Osteocyte (in vitro differentiated cells): ENCODE measurements around the gene CUL7. TPM values are rescaled to one million over a fixed set of nuclear protein-coding genes. Genes with fewer than 3 reads are reported as not detected.

Experiments used
- DNase-seq: peaks from one replicate; pipeline ENCODE4 v3.0.0; 2021; ENCODE audit warnings: mixed read lengths; ENCODE audit not compliant: unreplicated experiment; ENCODE audit errors: extremely low spot score
- H3K27ac Mint-ChIP-seq: one replicate; pipeline ENCODE4 v1.8.0; 2021; ENCODE audit warnings: mild to moderate bottlenecking, mixed read lengths; ENCODE audit not compliant: unreplicated experiment
- H3K27me3 Mint-ChIP-seq: one replicate; pipeline ENCODE4 v1.8.0; 2021; ENCODE audit warnings: mixed read lengths; ENCODE audit not compliant: unreplicated experiment
- H3K36me3 Mint-ChIP-seq: one replicate; pipeline ENCODE4 v1.8.0; 2021; ENCODE audit warnings: mixed read lengths; ENCODE audit not compliant: unreplicated experiment
- H3K4me1 Mint-ChIP-seq: one replicate; pipeline ENCODE4 v1.8.0; 2021; ENCODE audit warnings: mixed read lengths; ENCODE audit not compliant: unreplicated experiment
- H3K4me3 Mint-ChIP-seq: one replicate; pipeline ENCODE4 v1.8.0; 2021; ENCODE audit warnings: mild to moderate bottlenecking, moderate library complexity, mixed read lengths; ENCODE audit not compliant: unreplicated experiment
- H3K9me3 Mint-ChIP-seq: one replicate; pipeline ENCODE4 v1.8.0; 2021; ENCODE audit warnings: mixed read lengths; ENCODE audit not compliant: unreplicated experiment
- total RNA-seq: library from RNA; stranded (reverse); gene quantifications from 2 replicates; pipeline ENCODE4 v1.2.1, GENCODE V29; 2021
- TF ChIP-seq, protein P1 (sequence below): fragments of 200-600 bp; sonication (generic); IDR thresholded peaks from 2 replicates; pipeline ENCODE4 v1.5.0; 2021; ENCODE audit warnings: antibody characterized with exemption, mild to moderate bottlenecking, moderate library complexity

Gene CUL7
- total RNA-seq, 1 donor from 2014 or later, result 59.9 TPM

DNA sequence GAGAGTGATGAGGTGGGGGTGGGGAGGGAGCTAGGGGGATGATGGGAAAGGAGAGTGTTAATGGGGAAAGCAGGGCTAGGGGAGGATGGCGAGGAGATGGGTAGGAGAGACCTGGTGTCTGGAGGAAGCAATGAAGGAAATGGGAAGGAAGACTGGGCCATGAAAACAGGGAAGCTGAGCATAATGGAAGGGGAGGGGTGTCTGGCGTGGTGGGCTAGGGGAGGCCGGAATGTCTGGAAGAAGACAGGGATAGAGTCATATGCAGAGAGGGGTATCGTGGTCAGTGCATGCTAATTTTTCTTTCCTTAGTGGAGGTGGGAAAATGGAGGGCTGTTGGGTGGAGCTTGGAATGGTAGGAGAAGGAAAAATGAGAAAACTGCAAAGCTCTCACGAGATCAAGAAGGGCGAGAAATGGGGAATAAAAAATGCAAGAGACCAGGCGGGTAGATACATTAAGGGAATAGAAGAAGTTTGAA is 39.2 kb downstream of the CUL7 start:
- H3K27me3 Mint-ChIP-seq, result no peaks in the 10 kb centered on the region
- H3K4me1 Mint-ChIP-seq, result peaks cover 44% of the 10 kb centered on the region
- TF ChIP-seq, protein P1, sequence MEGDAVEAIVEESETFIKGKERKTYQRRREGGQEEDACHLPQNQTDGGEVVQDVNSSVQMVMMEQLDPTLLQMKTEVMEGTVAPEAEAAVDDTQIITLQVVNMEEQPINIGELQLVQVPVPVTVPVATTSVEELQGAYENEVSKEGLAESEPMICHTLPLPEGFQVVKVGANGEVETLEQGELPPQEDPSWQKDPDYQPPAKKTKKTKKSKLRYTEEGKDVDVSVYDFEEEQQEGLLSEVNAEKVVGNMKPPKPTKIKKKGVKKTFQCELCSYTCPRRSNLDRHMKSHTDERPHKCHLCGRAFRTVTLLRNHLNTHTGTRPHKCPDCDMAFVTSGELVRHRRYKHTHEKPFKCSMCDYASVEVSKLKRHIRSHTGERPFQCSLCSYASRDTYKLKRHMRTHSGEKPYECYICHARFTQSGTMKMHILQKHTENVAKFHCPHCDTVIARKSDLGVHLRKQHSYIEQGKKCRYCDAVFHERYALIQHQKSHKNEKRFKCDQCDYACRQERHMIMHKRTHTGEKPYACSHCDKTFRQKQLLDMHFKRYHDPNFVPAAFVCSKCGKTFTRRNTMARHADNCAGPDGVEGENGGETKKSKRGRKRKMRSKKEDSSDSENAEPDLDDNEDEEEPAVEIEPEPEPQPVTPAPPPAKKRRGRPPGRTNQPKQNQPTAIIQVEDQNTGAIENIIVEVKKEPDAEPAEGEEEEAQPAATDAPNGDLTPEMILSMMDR, result no peak
- H3K36me3 Mint-ChIP-seq, result peaks cover 31% of the 10 kb centered on the region
- no peak for DNase-seq
- H3K4me3 Mint-ChIP-seq, result peak overlapping the region; percentile 98
- peak overlapping the region; percentile 92 for H3K27ac Mint-ChIP-seq
- no peaks in the 10 kb centered on the region for H3K9me3 Mint-ChIP-seq

DNA sequence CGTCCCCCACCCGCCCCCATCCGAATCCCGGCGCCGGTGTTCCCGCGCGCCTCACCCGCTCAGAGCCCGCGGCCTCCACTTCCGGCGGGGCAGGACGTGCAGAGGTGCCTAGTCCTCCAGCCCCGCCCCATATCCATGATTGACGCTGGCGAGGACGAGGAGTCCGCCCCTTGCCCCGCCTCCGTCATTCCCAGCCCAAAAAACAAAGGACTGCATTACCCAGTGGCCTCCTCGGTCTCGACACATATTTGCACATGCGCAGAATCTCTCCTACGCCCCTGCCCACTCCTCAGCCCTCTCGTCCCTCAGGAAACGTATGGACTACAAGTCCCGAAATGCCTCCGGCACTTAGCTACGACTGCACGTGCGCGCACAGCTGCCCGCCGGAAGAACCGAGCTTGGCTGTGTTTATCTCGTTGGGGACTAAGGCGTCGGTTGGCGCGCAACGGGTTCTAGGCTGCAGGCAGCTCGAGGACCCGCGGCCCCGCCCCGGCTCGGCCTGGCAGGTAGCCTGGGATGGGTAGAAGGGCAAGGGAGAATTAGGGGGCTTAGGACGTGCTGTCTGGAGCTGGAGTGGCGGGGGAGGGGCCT is 39.7 kb downstream of the CUL7 start, which contains the start of the genes KLHDC3 and MEA1:
KLHDC3 (plus strand) TSS at position 407 of the 591 bp plus-strand sequence. CDS start 2,944 bp downstream, outside the sequence.
MEA1 (minus strand) TSS at position 104 of the 591 bp plus-strand sequence. CDS start 133 bp downstream, outside the sequence.
- Mint-ChIP-seq H3K36me3 (peaks cover 29% of the 10 kb centered on the region), H3K27ac (peak within 1 kb of the TSS; percentile 92), H3K27me3 (no peaks in the 10 kb centered on the region), H3K4me3 (peak within 1 kb of the TSS; percentile 98), H3K4me1 (peaks cover 44% of the 10 kb centered on the region), H3K9me3 (no peaks in the 10 kb centered on the region)
- TF ChIP-seq, protein P1, result no peak
- DNase-seq, result peak; percentile 100

DNA sequence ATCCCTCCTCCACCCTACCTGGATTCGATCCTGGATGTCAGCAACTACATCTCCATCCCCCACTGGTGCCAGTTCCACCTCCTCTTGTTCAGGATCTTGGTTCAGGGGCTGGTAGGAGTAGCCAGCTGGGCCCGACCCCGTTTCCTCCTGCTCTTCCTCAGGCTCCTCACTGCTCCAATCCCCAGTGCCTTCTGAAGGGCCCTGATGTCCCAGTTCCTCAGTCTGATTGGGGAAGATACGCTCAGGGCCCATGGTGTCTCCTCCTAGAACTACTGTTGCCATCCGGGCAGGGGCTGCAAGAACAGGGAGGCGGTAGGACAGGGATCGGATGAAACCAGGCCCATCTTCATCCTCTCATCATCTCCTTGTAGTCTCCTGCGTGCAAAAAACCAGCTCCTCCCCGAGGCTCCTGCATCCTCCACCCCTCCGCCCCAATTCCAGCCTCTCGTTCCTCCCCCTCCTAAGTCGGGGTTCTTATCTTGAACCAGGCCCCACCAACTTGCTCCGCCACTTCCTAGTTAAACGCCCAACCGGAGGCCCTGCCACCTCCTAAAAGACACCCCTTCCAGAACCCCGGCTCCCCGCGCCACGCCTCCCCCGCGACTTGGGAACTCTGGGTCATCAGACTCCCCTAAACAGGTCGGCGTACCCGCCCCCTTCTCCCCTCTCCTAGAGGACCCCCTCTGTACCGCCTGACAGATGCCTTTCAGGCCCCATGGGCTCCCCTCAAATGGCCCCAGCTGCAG is 40.4 kb downstream of the CUL7 start:
- Mint-ChIP-seq H3K27ac (peak overlapping the region; percentile 92), H3K27me3 (no peaks in the 10 kb centered on the region), H3K9me3 (no peaks in the 10 kb centered on the region), H3K4me3 (peak overlapping the region; percentile 98), H3K36me3 (peaks cover 24% of the 10 kb centered on the region), H3K4me1 (peaks cover 44% of the 10 kb centered on the region)
- no peak for DNase-seq
- TF ChIP-seq, protein P1, result no peak

DNA sequence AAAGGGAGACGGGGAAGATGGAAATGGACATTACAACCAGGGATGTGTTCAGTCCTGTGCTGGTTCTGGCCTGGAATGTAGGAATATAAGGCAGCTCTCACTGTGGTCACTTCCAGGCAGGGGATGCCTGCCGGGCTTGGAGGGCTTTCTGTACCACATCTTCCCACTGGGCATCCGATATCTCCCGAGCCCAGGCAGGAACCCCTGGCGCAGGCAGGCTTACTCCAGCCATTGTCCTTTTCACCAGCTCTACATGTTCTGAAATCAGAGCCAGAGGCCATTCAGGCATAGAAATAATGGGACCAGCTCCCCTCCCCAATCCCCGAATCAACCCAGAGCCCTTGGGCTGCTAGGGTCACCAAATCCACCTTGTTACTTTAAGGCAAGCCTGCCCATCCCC is 41.3 kb downstream of the CUL7 start:
- H3K4me3 Mint-ChIP-seq, result peak overlapping the region; percentile 98
- TF ChIP-seq, protein P1, result no peak
- H3K36me3 Mint-ChIP-seq, result peaks cover 22% of the 10 kb centered on the region
- peaks cover 41% of the 10 kb centered on the region for H3K4me1 Mint-ChIP-seq
- no peaks in the 10 kb centered on the region for H3K27me3 Mint-ChIP-seq
- H3K27ac Mint-ChIP-seq, result peak overlapping the region; percentile 15
- no peak for DNase-seq
- no peaks in the 10 kb centered on the region for H3K9me3 Mint-ChIP-seq

DNA sequence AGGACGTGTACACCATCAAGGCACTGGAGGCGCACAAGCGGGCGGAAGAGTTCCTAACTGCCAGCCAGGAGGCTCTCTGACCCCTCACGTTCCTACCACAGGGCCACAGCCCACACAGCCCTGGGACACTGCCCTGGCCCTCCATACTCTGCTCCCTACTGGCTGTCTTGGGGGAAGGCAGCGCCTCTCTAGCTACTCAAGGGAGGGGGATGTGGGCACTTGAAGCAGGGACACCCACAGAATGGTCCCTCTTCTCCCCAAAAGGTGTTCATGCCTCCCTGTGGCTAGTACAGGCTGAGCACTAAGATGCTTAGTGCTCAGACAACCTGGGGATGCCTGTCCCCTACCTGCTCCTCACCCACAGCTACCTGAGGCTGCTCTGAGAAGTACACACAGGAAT is 42.4 kb downstream of the CUL7 start:
- H3K36me3 Mint-ChIP-seq, result peaks cover 23% of the 10 kb centered on the region

More for the DNA sequence above, 42.4 kb downstream of the CUL7 start:
- TF ChIP-seq, protein P1, result no peak
- DNase-seq, result no peak
- peaks cover 35% of the 10 kb centered on the region for H3K4me1 Mint-ChIP-seq
- no peaks in the 10 kb centered on the region for H3K9me3 Mint-ChIP-seq
- H3K27me3 Mint-ChIP-seq, result no peaks in the 10 kb centered on the region
- no peak overlapping the region for H3K4me3 Mint-ChIP-seq
- H3K27ac Mint-ChIP-seq, result no peak overlapping the region
